SU-DHL-6 (cell line): ENCODE measurements around the gene RBP3.

Source experiments
- H2AFZ ChIP-seq: fragments of 200-600 bp; sonication (generic); 2 replicates; pipeline ENCODE4 v1.6.1; 2014; ENCODE audit warnings: low read depth, mild to moderate bottlenecking, moderate library complexity, mixed read lengths, antibody characterized with exemption, low read length; ENCODE audit not compliant: severe bottlenecking
- H3F3A ChIP-seq: fragments of 200-600 bp; shearing (Covaris generic); 2 replicates; pipeline ENCODE4 v1.6.0; 2016; ENCODE audit warnings: antibody characterized with exemption, mild to moderate bottlenecking; ENCODE audit not compliant: insufficient read depth
- H3K27ac ChIP-seq: fragments of 200-600 bp; sonication (generic); 2 replicates; pipeline ENCODE4 v1.5.1; 2016; ENCODE audit warnings: low read depth, mild to moderate bottlenecking, low read length, moderate library complexity, mixed read lengths
- H3K27me3 ChIP-seq: fragments of 200-600 bp; sonication (generic), shearing (Covaris generic); 2 replicates; pipeline ENCODE4 v1.6.0; 2014; ENCODE audit warnings: mild to moderate bottlenecking, low read length
- H3K36me3 ChIP-seq: fragments of 200-600 bp; sonication (generic); 2 replicates; pipeline ENCODE4 v1.6.1; 2014; ENCODE audit warnings: mild to moderate bottlenecking, low read length, mixed read lengths
- H3K4me2 ChIP-seq: fragments of 300-600, 200-600 bp; shearing (Covaris generic), sonication (generic); 2 replicates; pipeline ENCODE4 v1.6.0; 2014; ENCODE audit warnings: low read length, low read depth, mild to moderate bottlenecking; ENCODE audit not compliant: poor library complexity, severe bottlenecking
- H3K4me3 ChIP-seq: fragments of 200-600 bp; sonication (generic); 2 replicates; pipeline ENCODE4 v1.5.1; 2014; ENCODE audit warnings: antibody characterized with exemption, low read length, mild to moderate bottlenecking, mixed read lengths; ENCODE audit not compliant: insufficient read depth, poor library complexity, severe bottlenecking
- H3K79me2 ChIP-seq: fragments of 200-600 bp; sonication (generic); 2 replicates; pipeline ENCODE4 v1.6.1; 2014; ENCODE audit warnings: mild to moderate bottlenecking, low read length, moderate library complexity; ENCODE audit not compliant: insufficient read depth
- H3K9ac ChIP-seq: fragments of 200-600 bp; sonication (generic); 2 replicates; pipeline ENCODE4 v1.7.0; 2014; ENCODE audit warnings: mild to moderate bottlenecking, low read length
- H3K9me2 ChIP-seq: fragments of 200-600 bp; sonication (generic); replicated peaks from 2 replicates; pipeline ENCODE4 v1.6.1; 2014; ENCODE audit warnings: low read length; ENCODE audit not compliant: insufficient read depth
- H3K9me3 ChIP-seq: fragments of 200-600 bp; sonication (generic); 2 replicates; pipeline ENCODE4 v1.6.1; 2014; ENCODE audit warnings: low read length, mixed read lengths; ENCODE audit not compliant: insufficient read depth
- H4K20me1 ChIP-seq: fragments of 200-600 bp; sonication (generic); 2 replicates; pipeline ENCODE4 v1.6.1; 2014; ENCODE audit warnings: low read depth, mild to moderate bottlenecking, antibody characterized with exemption, low read length, moderate library complexity, mixed read lengths
- CTCF ChIP-seq: fragments of 200-600 bp; sonication (generic); IDR thresholded peaks from one replicate; pipeline ENCODE4 v1.5.1; 2017; ENCODE audit warnings: antibody characterized with exemption, mild to moderate bottlenecking, low read length, moderate library complexity; ENCODE audit not compliant: insufficient read depth, poor library complexity, severe bottlenecking
- EZH2phosphoT487 ChIP-seq: fragments of 200-600 bp; sonication (generic), shearing (Covaris generic); conservative IDR thresholded peaks from 2 replicates; pipeline ENCODE4 v1.6.1; 2018; ENCODE audit warnings: mild to moderate bottlenecking, antibody characterized with exemption, low read length, moderate library complexity, mixed read lengths

RBP3 gene

GRCh38 chr10:47326927-47327330 lies 21.2 kb upstream of the RBP3 start:
- Histone ChIP-seq H3K9ac (no peak overlapping the region), H3K9me3 (no peaks in the 10 kb centered on the region), H3K79me2 (no peaks in the 10 kb centered on the region), H3K9me2 (no peaks in the 10 kb centered on the region), H3K4me2 (no peak overlapping the region), H2AFZ (no peak overlapping the region), H4K20me1 (no peaks in the 10 kb centered on the region), H3K27me3 (no peaks in the 10 kb centered on the region), H3K4me3 (no peak overlapping the region), H3K36me3 (no peaks in the 10 kb centered on the region), H3F3A (no peaks in the 10 kb centered on the region), H3K27ac (no peak overlapping the region)
- TF ChIP-seq EZH2phosphoT487: no peak
- no peak for TF ChIP-seq CTCF

- Histone ChIP-seq H3K27me3 (no peaks in the 10 kb centered on the region), H4K20me1 (no peaks in the 10 kb centered on the region), H3K27ac (no peak overlapping the region), H3K9ac (no peak overlapping the region), H3K9me3 (no peaks in the 10 kb centered on the region), H3K4me2 (no peak overlapping the region), H3K4me3 (no peak overlapping the region), H3K9me2 (no peaks in the 10 kb centered on the region), H3K79me2 (no peaks in the 10 kb centered on the region), H3K36me3 (no peaks in the 10 kb centered on the region), H3F3A (no peaks in the 10 kb centered on the region), H2AFZ (no peak overlapping the region)
- TF ChIP-seq EZH2phosphoT487 (no peak), CTCF (no peak)
Measured at GRCh38 chr10:47329855-47330254, 18.3 kb upstream of the RBP3 start.

- Histone ChIP-seq H3K9me2 (no peaks in the 10 kb centered on the region), H3K9me3 (no peaks in the 10 kb centered on the region), H2AFZ (no peak overlapping the region), H3K79me2 (no peaks in the 10 kb centered on the region), H3K4me2 (no peak overlapping the region), H3F3A (no peaks in the 10 kb centered on the region), H3K4me3 (no peak overlapping the region), H3K36me3 (no peaks in the 10 kb centered on the region), H3K27ac (no peak overlapping the region), H3K27me3 (no peaks in the 10 kb centered on the region), H3K9ac (no peak overlapping the region), H4K20me1 (no peaks in the 10 kb centered on the region)
- TF ChIP-seq EZH2phosphoT487: no peak
- no peak for TF ChIP-seq CTCF
Measured at GRCh38 chr10:47330366-47330765, 17.8 kb upstream of the RBP3 start.
